CD14-positive monocyte (primary cell): ENCODE data around the gene CCL8. TPM values are rescaled to one million over a fixed set of nuclear protein-coding genes. Genes with fewer than 3 reads are reported as not detected.

Experiments
- DNase-seq, 3 donors: peaks; one replicate each; pipeline ENCODE4 v3.0.0-alpha.2; 2011 to 2022
- H2AFZ ChIP-seq: 2 replicates; pipeline ENCODE4 v1.6.0; 2012; ENCODE audit warnings: mild to moderate bottlenecking, low read depth, low read length, inconsistent platforms; ENCODE audit not compliant: insufficient read depth, poor library complexity, severe bottlenecking
- H3K27ac ChIP-seq, 2 donors: 1 replicate in 1 of 2; 2 replicates in 1 of 2; pipeline ENCODE4 v1.5.1; 2012 to 2013; ENCODE audit warnings: low read length in 2 of 2, control low read depth in 1 of 2, inconsistent platforms in 1 of 2, low read depth in 1 of 2, mild to moderate bottlenecking in 1 of 2
- H3K27me3 ChIP-seq, 2 donors: one replicate each; pipeline versions ENCODE4 v1.6.0 to v1.6.1; 2011 to 2013; ENCODE audit warnings: low read length in 2 of 2; ENCODE audit not compliant: control insufficient read depth in 2 of 2, insufficient read depth in 2 of 2
- H3K36me3 ChIP-seq, 2 donors: replicated peaks in 1 of 2; 1 replicate in 1 of 2; 2 replicates in 1 of 2; pipeline versions ENCODE4 v1.5.1 to v1.6.1; 2012 to 2013; ENCODE audit warnings: low read length in 2 of 2, control low read depth in 1 of 2, inconsistent platforms in 1 of 2, mild to moderate bottlenecking in 1 of 2; ENCODE audit not compliant: insufficient read depth in 2 of 2, control insufficient read depth in 1 of 2
- H3K4me1 ChIP-seq, 2 donors: 1 replicate in 1 of 2; 2 replicates in 1 of 2; pipeline versions ENCODE4 v1.5.1 to v1.6.1; 2012 to 2013; ENCODE audit warnings: low read length in 2 of 2, control low read depth in 1 of 2, inconsistent platforms in 1 of 2, mild to moderate bottlenecking in 1 of 2, moderate library complexity in 1 of 2; ENCODE audit not compliant: insufficient read depth in 2 of 2, control insufficient read depth in 1 of 2
- H3K4me2 ChIP-seq: replicated peaks from 2 replicates; pipeline ENCODE3; 2012; ENCODE audit warnings: low read length, moderate library complexity, mild to moderate bottlenecking; ENCODE audit not compliant: poor library complexity, severe bottlenecking; ENCODE audit errors: extremely low read depth
- H3K4me3 ChIP-seq, 3 experiments: fragments of 200-600 bp in 1 of 3; sonication (generic) in 1 of 3; replicated peaks in 1 of 3; 1 replicate in 2 of 3; 2 replicates in 1 of 3; pipeline ENCODE4 v1.5.1; 2011 to 2013; ENCODE audit warnings: low read length in 3 of 3, mild to moderate bottlenecking in 3 of 3, control low read depth in 2 of 3, low read depth in 2 of 3, inconsistent platforms in 1 of 3, moderate library complexity in 1 of 3
- H3K79me2 ChIP-seq: 2 replicates; pipeline ENCODE4 v1.6.0; 2012; ENCODE audit warnings: mild to moderate bottlenecking, control low read depth, inconsistent platforms, low read length, moderate library complexity; ENCODE audit not compliant: insufficient read depth
- H3K9ac ChIP-seq: 2 replicates; pipeline ENCODE4 v1.6.0; 2017; ENCODE audit warnings: low read length, mild to moderate bottlenecking; ENCODE audit not compliant: insufficient read depth, poor library complexity, severe bottlenecking
- H3K9me3 ChIP-seq, 2 donors: replicated peaks in 1 of 2; 1 replicate in 1 of 2; 2 replicates in 1 of 2; pipeline versions ENCODE4 v1.5.1 to v1.6.1; 2012 to 2013; ENCODE audit warnings: low read length in 2 of 2, control low read depth in 1 of 2; ENCODE audit not compliant: control insufficient read depth in 1 of 2, insufficient read depth in 1 of 2
- H4K20me1 ChIP-seq: 2 replicates; pipeline ENCODE4 v1.6.0; 2012; ENCODE audit warnings: mild to moderate bottlenecking, low read length, control low read depth, moderate library complexity; ENCODE audit not compliant: insufficient read depth
- H3K27ac Mint-ChIP-seq, 7 donors: one replicate each; pipeline ENCODE4 v1.8.0; 2020; ENCODE audit warnings: mild to moderate bottlenecking in 7 of 7, mixed read lengths in 7 of 7, moderate library complexity in 6 of 7, inconsistent platforms in 2 of 7
- H3K27me3 Mint-ChIP-seq, 3 donors: one replicate each; pipeline ENCODE4 v1.8.0; 2021 to 2022; ENCODE audit warnings: low read depth in 3 of 3, mild to moderate bottlenecking in 3 of 3, mixed read lengths in 3 of 3, moderate library complexity in 3 of 3, inconsistent platforms in 1 of 3
- H3K36me3 Mint-ChIP-seq, 2 donors: one replicate each; pipeline ENCODE4 v1.8.0; 2020; ENCODE audit warnings: mixed read lengths in 2 of 2, inconsistent platforms in 1 of 2, mild to moderate bottlenecking in 1 of 2
- H3K4me1 Mint-ChIP-seq: one replicate; pipeline ENCODE4 v1.8.0; 2020; ENCODE audit warnings: mild to moderate bottlenecking, mixed read lengths
- H3K4me3 Mint-ChIP-seq, 2 donors: one replicate each; pipeline ENCODE4 v1.8.0; 2020; ENCODE audit warnings: mild to moderate bottlenecking in 2 of 2, mixed read lengths in 2 of 2, moderate library complexity in 1 of 2
- H3K9me3 Mint-ChIP-seq, 7 donors: one replicate each; pipeline ENCODE4 v1.8.0; 2020 to 2022; ENCODE audit warnings: mixed read lengths in 7 of 7, mild to moderate bottlenecking in 6 of 7, moderate library complexity in 6 of 7, inconsistent platforms in 2 of 7
- CTCF ChIP-seq: fragments of 200-600 bp; IDR thresholded peaks from one replicate; pipeline ENCODE4 v1.8.0; 2022; ENCODE audit warnings: antibody characterized with exemption, mild to moderate bottlenecking
- WGBS: methylation state at CpG from one replicate; pipeline ENCODE4 v1.1.5; 2013; ENCODE audit warnings: missing lambda C conversion rate; ENCODE audit not compliant: insufficient coverage; 5-methylcytosine and 5-hydroxymethylcytosine counted together
- intact Hi-C, 2 donors: fragments of 100-400 bp; cut with micrococcal nuclease; formaldehyde crosslinking; loops; one replicate each; pipeline versions ENCODE4 v1.15.0 to v1.15.1; 2023
- polyA plus RNA-seq, 3 donors: library from polyadenylated mRNA; depleted of rRNA in 1 of 3; unstranded in 2 of 3; stranded (reverse) in 1 of 3; fragments of 300-500 nt in 2 of 3; fragments of >200 nt in 1 of 3; fragmentation: Illumina TruSeq in 2 of 3; gene quantifications; 1 replicate in 2 of 3; 2 replicates in 1 of 3; pipeline ENCODE4 v1.2.3, GENCODE V29; 2012 to 2021

The CCL8 gene
- polyA plus RNA-seq, 3 donors: 0.17 to 1.3 (median 0.98) TPM

- Histone ChIP-seq H3K36me3 (no peaks in the 10 kb centered on the region), H2AFZ (no peak overlapping the region), H3K9me3 (no peaks in the 10 kb centered on the region), H3K27ac (no peak overlapping the region), H3K4me2 (no peak overlapping the region), H3K4me1 (no peaks in the 10 kb centered on the region), H3K9ac (no peak overlapping the region), H3K4me3 (no peak overlapping the region), H3K79me2 (no peaks in the 10 kb centered on the region), H4K20me1 (no peaks in the 10 kb centered on the region), H3K27me3 (peaks cover 0 to 6% of the 10 kb centered on the region in 2 donors)
- Mint-ChIP-seq H3K36me3 (no peaks in the 10 kb centered on the region), H3K4me3 (no peak overlapping the region), H3K9me3 (peaks cover 0 to 2% (median 0%) of the 10 kb centered on the region in 7 donors), H3K27me3 (peaks cover 6 to 9% (median 6%) of the 10 kb centered on the region in 3 donors), H3K4me1 (peaks cover 5% of the 10 kb centered on the region), H3K27ac (no peak overlapping the region)
- no CpG with 5 or more reads among the region's 1 CpG for WGBS
- intact Hi-C loops: no loop called here
- DNase-seq: peak in 1 of 3 donors; percentile 15
- no peak for TF ChIP-seq CTCF
Measured at GRCh38 chr17:34275881-34276280, 43.4 kb upstream of the CCL8 start.

GRCh38 chr17:34276826-34277225 lies 42.4 kb upstream of the CCL8 start:
- Histone ChIP-seq H4K20me1 (no peaks in the 10 kb centered on the region), H3K4me3 (no peak overlapping the region), H3K9ac (no peak overlapping the region), H3K27me3 (no peaks in the 10 kb centered on the region), H3K9me3 (no peaks in the 10 kb centered on the region), H3K27ac (no peak overlapping the region), H2AFZ (no peak overlapping the region), H3K36me3 (no peaks in the 10 kb centered on the region), H3K79me2 (no peaks in the 10 kb centered on the region), H3K4me2 (no peak overlapping the region), H3K4me1 (no peaks in the 10 kb centered on the region)
- intact Hi-C loops: no loop called here
- Mint-ChIP-seq H3K27ac (no peak overlapping the region), H3K4me3 (no peak overlapping the region), H3K4me1 (peaks cover 5% of the 10 kb centered on the region), H3K36me3 (no peaks in the 10 kb centered on the region), H3K27me3 (peaks cover 3 to 9% (median 3%) of the 10 kb centered on the region in 3 donors), H3K9me3 (peaks cover 0 to 2% (median 0%) of the 10 kb centered on the region in 7 donors)
- no peak for DNase-seq
- no peak for TF ChIP-seq CTCF
- 67% methylated on average over 3 of the region's 4 CpGs for WGBS
